HUES64 (cell line): Measurements from ENCODE around the gene STK24.

ENCODE experiments used
- H3K27ac ChIP-seq: 2 replicates; pipeline ENCODE4 v1.7.0; 2013; ENCODE audit warnings: low read depth, low read length, inconsistent platforms
- H3K27me3 ChIP-seq: 2 replicates; pipeline ENCODE4 v1.6.1; 2013; ENCODE audit warnings: mild to moderate bottlenecking, low read length; ENCODE audit not compliant: insufficient read depth
- H3K36me3 ChIP-seq: 2 replicates; pipeline ENCODE4 v1.6.1; 2013; ENCODE audit warnings: mild to moderate bottlenecking, low read length; ENCODE audit not compliant: insufficient read depth
- H3K4me1 ChIP-seq: 2 replicates; pipeline ENCODE4 v1.6.1; 2013; ENCODE audit warnings: mild to moderate bottlenecking, low read length, moderate library complexity; ENCODE audit not compliant: insufficient read depth
- H3K4me3 ChIP-seq: 2 replicates; pipeline ENCODE4 v1.5.1; 2013; ENCODE audit warnings: mild to moderate bottlenecking, low read length, moderate library complexity
- H3K9ac ChIP-seq: 2 replicates; pipeline ENCODE4 v1.6.1; 2013; ENCODE audit warnings: mild to moderate bottlenecking, low read depth, low read length
- H3K9me3 ChIP-seq: 2 replicates; pipeline ENCODE4 v1.6.1; 2013; ENCODE audit warnings: low read depth, low read length; ENCODE audit not compliant: insufficient read depth
- WGBS: fragments of 150-250, 120-280 bp; methylation state at CpG from one replicate; pipeline ENCODE4 v1.1.7; 2013; ENCODE audit warnings: missing lambda C conversion rate; 5-methylcytosine and 5-hydroxymethylcytosine counted together

Gene STK24

DNA sequence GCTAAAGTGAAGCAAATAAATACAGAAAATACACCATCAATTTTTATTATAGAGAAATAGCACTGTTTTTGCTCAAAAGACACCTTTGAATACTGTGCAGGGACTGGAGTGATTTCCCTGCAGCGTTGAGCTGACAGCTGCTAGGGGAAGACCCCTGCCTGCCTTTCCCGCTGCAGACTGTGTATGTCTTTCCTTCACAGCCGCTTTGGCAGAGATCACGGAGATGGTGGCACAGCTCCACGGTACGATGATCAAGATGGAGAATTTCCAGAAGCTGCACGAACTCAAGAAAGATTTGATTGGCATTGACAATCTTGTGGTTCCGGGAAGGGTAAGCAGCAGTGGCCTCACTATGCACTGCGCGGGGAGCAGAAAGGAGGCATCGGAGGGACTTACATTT, 141.5 kb downstream of the STK24 start:
- no peak overlapping the region for H3K9ac ChIP-seq
- H3K27ac ChIP-seq: no peak overlapping the region
- 95% methylated on average over 11 of the region's 11 CpGs for WGBS
- H3K9me3 ChIP-seq: no peaks in the 10 kb centered on the region
- no peaks in the 10 kb centered on the region for H3K4me1 ChIP-seq
- peaks cover 20% of the 10 kb centered on the region for H3K36me3 ChIP-seq
- no peaks in the 10 kb centered on the region for H3K27me3 ChIP-seq
- no peak overlapping the region for H3K4me3 ChIP-seq

DNA sequence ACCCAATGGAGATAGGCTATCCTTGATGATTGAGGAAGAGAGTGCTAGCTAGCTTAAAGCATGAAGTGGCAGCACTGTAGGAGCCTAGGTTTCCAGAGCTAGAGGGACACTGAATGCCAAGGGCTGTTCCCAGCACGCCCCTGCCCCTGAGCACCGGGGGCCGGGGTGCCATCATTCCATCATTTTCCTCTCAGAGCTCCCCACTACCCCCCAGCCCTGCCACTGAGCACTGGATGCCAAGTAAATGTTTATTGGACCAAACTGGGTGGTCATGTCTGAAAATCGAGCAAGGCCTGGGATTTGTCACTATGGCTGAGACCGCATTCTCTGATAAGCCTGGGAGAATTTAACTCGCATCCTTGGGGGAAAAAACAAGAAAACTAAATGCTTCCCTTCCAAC, 142.8 kb downstream of the STK24 start:
- Histone ChIP-seq H3K4me3 (no peak overlapping the region), H3K9ac (no peak overlapping the region), H3K27me3 (no peaks in the 10 kb centered on the region), H3K4me1 (no peaks in the 10 kb centered on the region), H3K36me3 (peaks cover 10% of the 10 kb centered on the region; the same call in 1 of the 2 replicates), H3K9me3 (no peaks in the 10 kb centered on the region), H3K27ac (no peak overlapping the region)
- WGBS: 91% methylated on average over 6 of the region's 6 CpGs

DNA sequence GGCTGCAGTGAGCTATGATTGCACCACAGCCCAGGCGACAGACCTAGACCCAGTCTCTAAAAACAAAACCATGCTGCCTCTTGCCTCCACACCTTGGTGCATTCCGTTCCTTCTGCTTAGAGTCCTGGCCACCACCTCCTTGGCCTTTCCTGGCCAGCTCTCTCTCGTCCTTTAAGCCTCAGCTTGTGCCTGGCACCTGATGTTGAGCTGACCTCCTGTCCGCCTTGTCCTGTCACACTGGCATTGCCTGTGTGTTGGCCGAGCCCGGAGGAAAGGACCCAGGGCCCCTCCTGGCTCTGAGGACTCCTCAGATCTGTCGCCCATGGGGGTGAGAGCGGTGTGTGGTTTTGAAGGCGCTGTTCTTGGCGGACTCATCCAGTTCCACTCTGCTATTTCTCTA, 143.3 kb downstream of the STK24 start:
- no peak overlapping the region for H3K9ac ChIP-seq

DNA sequence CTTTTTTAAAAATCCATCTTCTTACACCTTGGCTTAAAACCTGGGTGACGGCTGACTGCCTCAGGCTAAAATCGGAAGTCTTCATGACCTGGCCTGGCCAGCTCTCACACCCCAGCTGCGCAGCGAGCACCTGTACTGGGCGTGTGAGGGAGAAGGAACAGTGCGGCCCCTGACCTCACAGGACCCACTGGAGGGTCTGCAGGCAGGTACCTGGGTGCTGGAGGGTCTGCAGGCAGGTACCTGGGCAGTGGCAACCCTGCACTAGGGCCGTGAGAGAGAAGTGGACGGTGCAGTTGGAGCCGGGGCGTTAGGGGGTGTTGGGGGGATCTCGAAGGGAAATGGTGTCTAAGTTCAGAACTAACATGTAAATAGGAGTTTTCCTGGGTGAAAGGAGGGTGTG, 144.3 kb downstream of the STK24 start:
- no peaks in the 10 kb centered on the region for H3K9me3 ChIP-seq
- no peaks in the 10 kb centered on the region for H3K27me3 ChIP-seq
- no peaks in the 10 kb centered on the region for H3K4me1 ChIP-seq
- no peak overlapping the region for H3K4me3 ChIP-seq
- H3K9ac ChIP-seq: no peak overlapping the region
- H3K27ac ChIP-seq: no peak overlapping the region
- H3K36me3 ChIP-seq: peaks cover 12% of the 10 kb centered on the region
- WGBS: 95% methylated on average over 11 of the region's 11 CpGs

More for the DNA sequence above, 143.3 kb downstream of the STK24 start:
- Histone ChIP-seq H3K4me1 (no peaks in the 10 kb centered on the region), H3K9me3 (no peaks in the 10 kb centered on the region), H3K4me3 (no peak overlapping the region), H3K27ac (no peak overlapping the region), H3K36me3 (peaks cover 9% of the 10 kb centered on the region; the same call in 1 of the 2 replicates), H3K27me3 (no peaks in the 10 kb centered on the region)
- WGBS: 96% methylated on average over 8 of the region's 10 CpGs

DNA sequence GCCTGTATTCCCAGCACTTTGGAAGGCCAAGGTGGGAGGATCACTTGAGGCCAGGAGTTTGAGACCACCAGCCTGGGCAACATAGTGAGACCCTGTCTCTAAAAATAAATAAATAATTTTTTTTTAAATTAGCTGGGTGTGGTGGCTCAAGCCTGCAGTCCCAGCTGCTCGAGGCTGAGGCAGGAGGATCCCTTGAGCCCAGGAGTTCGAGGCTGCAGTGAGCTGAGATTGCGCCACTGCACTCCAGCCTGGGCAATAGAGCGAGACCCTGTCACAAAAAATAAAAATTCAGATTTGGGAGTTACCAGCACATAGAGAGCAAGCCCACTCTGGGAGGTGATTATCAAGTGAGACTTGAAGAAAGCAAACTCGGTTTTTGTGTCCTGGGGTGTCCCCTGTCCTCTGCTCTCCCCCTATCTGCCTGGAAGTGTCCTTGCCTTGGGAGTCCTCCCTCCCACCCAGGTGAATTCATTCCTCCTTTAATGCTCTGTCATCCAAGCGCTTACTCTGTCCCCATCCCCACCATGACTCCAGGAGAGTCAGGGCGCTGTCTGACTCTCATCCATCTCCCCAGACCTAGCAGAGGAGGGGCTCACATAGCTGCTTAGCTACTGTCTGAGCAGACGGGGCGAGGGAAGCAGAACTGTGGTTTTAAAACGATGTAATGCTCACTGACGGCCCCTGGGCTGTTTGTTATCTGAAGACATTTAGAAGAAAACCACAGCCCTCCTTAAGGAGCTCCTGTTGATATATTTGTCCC, 146.8 kb downstream of the STK24 start:
- Histone ChIP-seq H3K27me3 (no peaks in the 10 kb centered on the region), H3K9me3 (no peaks in the 10 kb centered on the region), H3K4me3 (no peak overlapping the region), H3K27ac (no peak overlapping the region), H3K4me1 (no peaks in the 10 kb centered on the region), H3K9ac (no peak overlapping the region), H3K36me3 (peaks cover 23% of the 10 kb centered on the region)
- 89% methylated on average over 11 of the region's 11 CpGs for WGBS

DNA sequence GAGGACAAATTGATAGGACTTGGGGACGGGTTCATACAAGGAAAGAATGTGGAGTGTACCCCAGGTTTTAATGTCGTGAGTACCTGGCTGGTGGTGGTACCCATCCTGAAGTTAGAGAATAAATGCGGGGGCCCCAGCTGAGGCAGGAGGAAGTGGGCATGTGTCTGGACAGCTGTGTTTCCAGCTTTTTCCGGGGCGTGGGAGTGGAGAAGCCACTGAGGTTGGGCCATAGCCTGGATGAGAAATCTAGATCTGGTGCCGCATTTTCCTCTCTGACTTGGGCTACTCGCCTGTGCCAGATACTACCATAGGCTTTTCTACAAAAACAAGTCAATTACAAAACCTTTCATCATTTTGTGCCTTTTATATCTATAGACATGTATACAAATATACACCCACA, 147.4 kb downstream of the STK24 start:
- Histone ChIP-seq H3K9ac (no peak overlapping the region), H3K36me3 (peaks cover 29% of the 10 kb centered on the region), H3K27ac (no peak overlapping the region), H3K4me1 (no peaks in the 10 kb centered on the region), H3K27me3 (no peaks in the 10 kb centered on the region), H3K4me3 (no peak overlapping the region), H3K9me3 (no peaks in the 10 kb centered on the region)
- 94% methylated on average over 7 of the region's 7 CpGs for WGBS

DNA sequence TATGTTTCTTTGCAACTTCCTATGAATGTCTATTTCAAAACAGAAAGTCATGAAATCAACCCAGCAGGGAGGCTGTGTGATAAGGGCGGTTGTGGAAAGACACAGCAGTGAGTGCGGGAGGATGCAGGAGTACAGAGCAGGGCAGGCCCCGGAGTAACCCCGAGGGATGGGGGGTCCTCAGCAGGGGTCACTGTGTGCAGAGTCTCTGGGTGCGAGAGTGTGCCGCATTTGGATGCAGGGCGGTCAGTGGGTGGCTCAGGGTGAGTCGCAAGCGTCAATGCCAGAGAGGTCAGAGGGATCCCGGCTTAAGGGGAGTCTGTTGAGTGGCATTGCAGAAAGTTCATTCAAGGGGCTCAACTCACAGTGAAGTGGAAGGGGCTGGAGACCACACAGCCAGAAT, 147.8 kb downstream of the STK24 start:
- H3K4me1 ChIP-seq: no peaks in the 10 kb centered on the region
- H3K36me3 ChIP-seq: peaks cover 34% of the 10 kb centered on the region
- H3K4me3 ChIP-seq: no peak overlapping the region
- no peak overlapping the region for H3K9ac ChIP-seq
- H3K9me3 ChIP-seq: no peaks in the 10 kb centered on the region
- H3K27me3 ChIP-seq: no peaks in the 10 kb centered on the region
- no peak overlapping the region for H3K27ac ChIP-seq
- WGBS: 87% methylated on average over 10 of the region's 10 CpGs

DNA sequence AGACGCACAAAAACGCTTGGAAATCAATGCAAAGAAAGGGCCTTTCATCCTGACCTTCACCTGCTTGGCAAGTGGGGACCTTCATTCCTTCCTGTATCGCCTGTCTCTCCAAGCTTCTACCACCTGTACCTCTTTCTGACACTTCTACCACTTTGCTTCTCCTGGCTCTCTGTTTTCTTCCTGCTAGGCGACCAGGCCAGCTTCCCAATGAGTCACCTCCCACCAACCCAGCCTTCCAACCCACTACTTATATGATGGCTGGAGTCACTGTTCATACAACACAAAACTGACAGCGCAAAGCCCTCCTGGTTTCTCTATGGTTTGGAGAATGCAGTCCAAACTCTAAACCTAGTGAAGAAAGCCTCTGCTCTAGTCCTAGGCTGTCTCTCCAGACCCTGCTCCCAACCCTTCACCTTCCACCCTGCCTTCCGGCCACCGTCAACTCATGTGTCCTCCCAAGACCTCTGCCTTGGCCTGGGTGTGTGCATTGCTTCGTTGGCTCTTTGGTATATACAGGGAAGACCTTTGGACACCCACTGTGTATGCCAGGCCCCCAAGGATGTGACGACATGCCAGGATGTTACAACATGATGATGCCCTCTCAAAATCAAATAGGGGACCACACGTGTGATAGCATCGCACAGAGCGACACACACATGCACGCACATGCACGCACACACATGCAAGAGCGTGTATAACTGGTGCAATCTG, 148.5 kb downstream of the STK24 start:
- WGBS: 94% methylated on average over 15 of the region's 15 CpGs
- H3K9ac ChIP-seq: no peak overlapping the region
- H3K36me3 ChIP-seq: peaks cover 35% of the 10 kb centered on the region

DNA sequence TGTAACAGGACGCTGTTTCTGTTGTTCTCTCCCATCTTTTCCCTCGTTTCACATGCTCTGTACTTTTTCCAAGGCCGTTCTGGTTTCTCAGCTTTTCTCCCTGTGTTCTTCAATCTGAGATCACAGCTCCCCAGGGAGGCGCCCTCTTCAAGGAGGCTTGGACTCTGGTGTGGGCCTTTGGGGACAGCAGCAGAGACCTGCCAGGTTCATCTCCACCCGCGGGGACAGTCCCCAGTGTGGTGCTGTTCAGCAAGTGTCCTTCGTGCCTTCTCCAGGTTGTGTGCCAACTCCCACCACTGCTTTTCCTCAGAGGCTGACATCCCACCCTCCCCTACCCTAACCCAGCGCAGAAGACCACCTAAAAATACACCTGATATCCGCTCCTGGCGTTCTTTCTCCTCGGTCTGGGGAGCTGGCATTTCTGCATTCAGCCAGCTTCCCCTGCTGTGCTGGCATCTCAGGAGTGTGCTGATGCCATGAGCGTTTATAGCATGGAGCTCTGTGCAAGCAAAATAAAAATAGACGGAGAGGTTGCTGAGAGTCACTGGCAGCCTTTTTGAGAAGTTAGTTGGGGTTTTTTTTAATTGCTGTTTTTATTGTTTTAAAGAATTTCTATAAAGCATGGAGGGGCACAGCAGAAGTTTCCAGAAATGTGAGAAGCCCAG, 149.4 kb downstream of the STK24 start:
- Histone ChIP-seq H3K4me1 (no peaks in the 10 kb centered on the region), H3K4me3 (no peak overlapping the region), H3K27me3 (no peaks in the 10 kb centered on the region), H3K9me3 (no peaks in the 10 kb centered on the region), H3K36me3 (peaks cover 36% of the 10 kb centered on the region), H3K27ac (no peak overlapping the region), H3K9ac (no peak overlapping the region)
- WGBS: 94% methylated on average over 13 of the region's 13 CpGs

More for the DNA sequence above, 148.5 kb downstream of the STK24 start:
- H3K9me3 ChIP-seq: no peaks in the 10 kb centered on the region
- H3K4me3 ChIP-seq: no peak overlapping the region
- no peaks in the 10 kb centered on the region for H3K27me3 ChIP-seq
- H3K4me1 ChIP-seq: no peaks in the 10 kb centered on the region
- H3K27ac ChIP-seq: no peak overlapping the region

DNA sequence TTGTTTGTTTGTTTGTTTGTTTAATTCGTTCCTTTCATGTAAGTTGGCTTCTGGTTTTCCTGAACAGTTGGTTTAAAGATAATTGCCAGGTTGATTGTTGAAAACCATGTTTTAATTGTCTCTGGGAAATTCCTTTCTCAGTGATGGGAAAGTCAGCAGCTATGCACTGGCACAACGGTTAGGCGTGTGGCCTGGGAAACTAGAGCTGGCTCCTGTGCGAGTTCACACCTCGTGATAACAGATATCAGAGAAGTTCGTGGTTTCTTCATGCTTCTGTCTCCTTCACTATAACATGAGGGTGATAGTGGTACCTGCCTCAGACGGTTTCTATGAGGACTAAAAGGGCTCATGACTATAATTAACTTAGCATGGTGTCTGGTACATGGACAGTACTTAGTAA, 153.5 kb downstream of the STK24 start:
- Histone ChIP-seq H3K27ac (no peak overlapping the region), H3K4me1 (no peaks in the 10 kb centered on the region), H3K4me3 (no peak overlapping the region), H3K27me3 (no peaks in the 10 kb centered on the region), H3K9ac (no peak overlapping the region), H3K36me3 (peaks cover 49% of the 10 kb centered on the region), H3K9me3 (no peaks in the 10 kb centered on the region)
- 96% methylated on average over 6 of the region's 7 CpGs for WGBS

DNA sequence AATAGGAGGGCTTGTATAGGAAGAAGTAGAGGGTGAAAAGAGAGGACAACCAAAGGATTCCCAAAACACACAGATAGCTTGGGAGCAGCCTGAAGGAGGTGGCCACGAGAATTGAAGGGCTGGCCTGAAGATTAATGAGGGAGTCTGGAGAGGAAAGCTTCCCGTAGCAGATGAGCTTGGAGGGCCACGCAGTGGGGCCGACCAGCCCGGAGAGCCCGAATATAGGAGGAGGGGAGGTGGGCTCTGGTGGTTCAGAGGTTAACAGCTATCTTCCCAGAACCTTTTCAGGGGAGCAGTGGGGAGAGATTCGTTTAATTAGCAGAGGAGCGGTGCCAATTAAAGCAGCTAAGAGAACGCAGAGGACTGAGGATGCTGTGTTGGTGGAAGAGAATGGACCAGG, 154.9 kb downstream of the STK24 start:
- Histone ChIP-seq H3K4me3 (no peak overlapping the region), H3K27me3 (no peaks in the 10 kb centered on the region), H3K27ac (no peak overlapping the region), H3K9me3 (no peaks in the 10 kb centered on the region), H3K36me3 (peaks cover 48% of the 10 kb centered on the region), H3K9ac (no peak overlapping the region), H3K4me1 (no peaks in the 10 kb centered on the region)
- 95% methylated on average over 9 of the region's 9 CpGs for WGBS
